WTC11 (cell line): ENCODE data around the gene TYW1B.
"Not testable (repeated sequence)": the region's sequence is repeated elsewhere in the genome, so short reads cannot be mapped to it uniquely, and the experiment has no call there.

Source experiments
- E2F5 ChIP-seq: sonication (generic); formaldehyde crosslinking; IDR thresholded peaks from 2 replicates; pipeline ENCODE4 v1.8.1; 2022; ENCODE audit warnings: mild to moderate bottlenecking, moderate library complexity, missing genetic modification reagents
- IRF1 ChIP-seq: sonication (generic); formaldehyde crosslinking; IDR thresholded peaks from 2 replicates; pipeline ENCODE4 v1.8.0; 2023; ENCODE audit warnings: missing genetic modification reagents
- ZNF512 ChIP-seq: sonication (generic); formaldehyde crosslinking; IDR thresholded peaks from 2 replicates; pipeline ENCODE4 v1.8.1; 2022; ENCODE audit warnings: missing genetic modification reagents, borderline replicate concordance

GRCh38 chr7:72670850-72671249 is 157.2 kb downstream of the TYW1B start:
- not testable (repeated sequence) for TF ChIP-seq ZNF512 (CRISPR knock-in tag); IRF1; E2F5
